ENCODE measurements around the gene NINL.
"Not testable (repeated sequence)": the region's sequence is repeated elsewhere in the genome, so short reads cannot be mapped to it uniquely, and the experiment has no call there.

The NINL gene

DNA sequence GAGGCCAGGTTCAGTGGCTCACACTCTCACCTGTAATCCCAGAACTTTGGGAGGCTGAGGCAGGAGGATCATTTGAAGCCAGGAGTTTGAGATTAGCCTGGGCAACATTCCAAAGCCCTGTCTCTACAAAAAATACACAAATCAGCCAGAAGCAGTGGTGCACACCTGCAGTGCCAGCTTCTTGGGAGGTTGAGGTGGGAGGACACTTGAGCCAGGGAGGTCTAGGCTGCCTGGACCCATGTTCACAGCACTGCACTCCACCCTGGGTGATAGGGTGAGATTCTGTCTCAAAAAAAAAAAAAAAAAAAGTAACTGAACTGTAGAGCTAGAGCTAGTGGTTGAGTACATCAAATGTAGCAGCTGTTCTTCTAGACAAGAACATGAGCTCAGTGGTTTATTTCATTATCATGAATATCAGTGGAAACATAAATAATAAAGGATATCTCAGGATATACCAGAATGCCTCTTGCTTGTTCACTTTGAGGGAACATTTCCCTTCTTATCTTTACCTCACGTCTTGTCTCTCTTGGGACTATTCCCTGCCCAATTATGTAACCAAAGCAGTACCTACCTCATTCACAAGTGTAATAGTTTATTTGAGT is 20.9 kb upstream of the NINL start:
- TF ChIP-seq, protein P1, sequence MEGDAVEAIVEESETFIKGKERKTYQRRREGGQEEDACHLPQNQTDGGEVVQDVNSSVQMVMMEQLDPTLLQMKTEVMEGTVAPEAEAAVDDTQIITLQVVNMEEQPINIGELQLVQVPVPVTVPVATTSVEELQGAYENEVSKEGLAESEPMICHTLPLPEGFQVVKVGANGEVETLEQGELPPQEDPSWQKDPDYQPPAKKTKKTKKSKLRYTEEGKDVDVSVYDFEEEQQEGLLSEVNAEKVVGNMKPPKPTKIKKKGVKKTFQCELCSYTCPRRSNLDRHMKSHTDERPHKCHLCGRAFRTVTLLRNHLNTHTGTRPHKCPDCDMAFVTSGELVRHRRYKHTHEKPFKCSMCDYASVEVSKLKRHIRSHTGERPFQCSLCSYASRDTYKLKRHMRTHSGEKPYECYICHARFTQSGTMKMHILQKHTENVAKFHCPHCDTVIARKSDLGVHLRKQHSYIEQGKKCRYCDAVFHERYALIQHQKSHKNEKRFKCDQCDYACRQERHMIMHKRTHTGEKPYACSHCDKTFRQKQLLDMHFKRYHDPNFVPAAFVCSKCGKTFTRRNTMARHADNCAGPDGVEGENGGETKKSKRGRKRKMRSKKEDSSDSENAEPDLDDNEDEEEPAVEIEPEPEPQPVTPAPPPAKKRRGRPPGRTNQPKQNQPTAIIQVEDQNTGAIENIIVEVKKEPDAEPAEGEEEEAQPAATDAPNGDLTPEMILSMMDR (conservative IDR thresholded peaks at IDR 0.05; ENCODE audit: low read depth) = no peak
- DNase-seq (ENCODE audit: low spot score) = no peak
- ChIA-PET POLR2A (ENCODE audit: low non-redundant PET) (no interaction called here), CTCF (no interaction called here)
- H3K27ac ChIP-seq = no peak overlapping the region

DNA sequence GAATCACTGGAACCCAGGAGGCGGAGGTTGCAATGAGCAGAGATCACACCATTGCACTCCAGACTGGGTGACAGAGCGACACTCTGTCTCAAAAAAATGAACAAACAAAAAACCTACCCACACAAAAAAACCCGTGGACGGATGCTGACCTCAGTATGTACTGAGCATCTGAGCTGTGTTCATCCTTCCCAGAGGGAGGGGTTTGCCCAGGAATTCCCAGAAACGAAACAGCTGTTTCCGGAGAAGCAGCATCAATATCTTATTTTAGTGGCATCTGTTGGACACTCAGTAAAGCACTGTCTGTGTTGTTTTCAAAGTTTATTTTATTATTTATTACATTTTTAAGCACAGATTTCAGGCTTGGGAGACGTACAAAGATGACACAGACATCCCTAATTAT is 19.8 kb upstream of the NINL start:
- TF ChIP-seq, protein P1 (conservative IDR thresholded peaks at IDR 0.05; ENCODE audit: low read depth) = no peak
- DNase-seq (ENCODE audit: low spot score) = no peak
- ChIA-PET CTCF (no interaction called here), POLR2A (ENCODE audit: low non-redundant PET) (no interaction called here)
- H3K27ac ChIP-seq = no peak overlapping the region

DNA sequence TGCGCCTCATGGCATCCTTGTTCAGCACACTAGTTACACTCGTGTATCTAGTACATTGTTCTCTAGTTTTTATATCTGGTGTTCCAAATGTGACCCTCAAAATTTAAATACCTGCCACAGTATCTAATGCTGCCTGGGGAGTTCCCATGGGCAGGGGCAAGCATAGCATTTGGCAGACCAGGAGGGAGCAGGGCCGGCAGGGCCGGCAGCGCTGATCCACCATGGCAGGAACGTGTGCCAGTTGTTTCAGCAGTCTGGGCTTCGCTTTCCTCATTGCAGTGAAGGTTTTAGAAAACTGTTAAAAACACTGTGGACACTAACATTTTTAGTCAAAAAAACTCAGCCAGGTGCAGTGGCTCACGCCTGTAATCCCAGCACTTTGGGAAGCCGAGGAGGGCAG is 19.3 kb upstream of the NINL start:
- no peak overlapping the region for H3K27ac ChIP-seq
- ChIA-PET POLR2A (ENCODE audit: low non-redundant PET) (no interaction called here), CTCF (no interaction called here)
- TF ChIP-seq, protein P1 (conservative IDR thresholded peaks at IDR 0.05; ENCODE audit: low read depth) = no peak
- no peak for DNase-seq (ENCODE audit: low spot score)

DNA sequence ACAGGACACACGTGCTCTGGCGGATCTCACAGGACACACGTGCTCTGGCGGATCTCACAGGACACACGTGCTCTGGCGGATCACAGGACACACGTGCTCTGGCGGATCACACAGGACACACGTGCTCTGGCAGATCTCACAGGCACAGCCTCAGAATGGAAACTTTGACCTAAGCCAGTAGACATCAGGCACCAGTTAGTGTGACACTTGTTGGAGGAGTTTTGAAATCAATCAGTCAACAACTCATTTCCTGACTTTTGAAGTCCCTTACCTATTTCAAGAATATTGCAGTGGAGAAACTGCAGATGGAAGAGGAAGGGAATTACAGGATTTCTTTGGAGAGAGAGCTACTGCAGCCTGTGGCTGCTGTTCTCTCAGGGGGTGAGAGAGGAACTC is 17.6 kb upstream of the NINL start:
- POLR2A ChIA-PET (ENCODE audit: low non-redundant PET); DNase-seq (ENCODE audit: low spot score); H3K27ac ChIP-seq; CTCF ChIA-PET: not testable (repeated sequence)

DNA sequence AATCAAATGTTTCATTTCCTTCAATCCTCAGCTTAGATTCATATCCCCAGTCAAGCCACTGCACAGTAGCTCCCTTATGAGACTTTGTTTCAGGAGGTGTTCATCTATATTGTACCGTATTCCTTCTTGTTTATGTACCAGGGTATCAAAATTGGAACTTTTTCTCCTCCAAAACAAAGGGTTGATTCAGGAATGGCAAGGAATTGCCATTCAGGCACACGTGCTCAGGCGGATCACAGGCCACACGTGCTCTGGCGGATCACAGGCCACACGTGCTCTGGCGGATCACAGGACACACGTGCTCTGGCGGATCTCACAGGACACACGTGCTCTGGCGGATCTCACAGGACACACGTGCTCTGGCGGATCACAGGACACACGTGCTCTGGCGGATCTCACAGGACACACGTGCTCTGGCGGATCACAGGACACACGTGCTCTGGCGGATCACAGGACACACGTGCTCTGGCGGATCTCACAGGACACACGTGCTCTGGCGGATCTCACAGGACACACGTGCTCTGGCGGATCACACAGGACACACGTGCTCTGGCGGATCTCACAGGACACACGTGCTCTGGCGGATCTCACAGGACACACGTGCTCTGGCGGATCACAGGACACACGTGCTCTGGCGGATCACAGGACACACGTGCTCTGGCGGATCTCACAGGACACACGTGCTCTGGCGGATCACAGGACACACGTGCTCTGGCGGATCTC is 17.0 kb upstream of the NINL start:
- CTCF ChIA-PET = not testable (repeated sequence)

DNA sequence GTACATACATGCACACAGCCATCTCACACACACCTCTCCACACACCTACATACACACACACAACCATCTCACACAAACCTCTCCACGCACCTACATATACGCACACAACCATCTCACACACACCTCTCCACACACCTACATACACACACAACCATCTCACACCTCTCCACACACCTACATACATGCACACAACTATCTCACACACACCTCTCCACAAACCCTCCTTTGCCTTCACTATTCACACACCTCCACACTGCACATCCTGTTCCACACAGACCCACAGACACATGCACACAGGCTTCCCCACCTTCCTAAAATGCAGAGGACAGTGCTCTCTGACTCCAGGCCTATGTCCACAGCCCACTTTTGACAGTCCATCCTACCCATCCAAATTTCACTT is 16.3 kb upstream of the NINL start:
- DNase-seq (ENCODE audit: low spot score) = no peak
- no peak overlapping the region for H3K27ac ChIP-seq
- ChIA-PET POLR2A (ENCODE audit: low non-redundant PET) (no interaction called here), CTCF (no interaction called here)
- TF ChIP-seq, protein P1 (conservative IDR thresholded peaks at IDR 0.05; ENCODE audit: low read depth) = no peak

More for the DNA sequence above, 17.0 kb upstream of the NINL start:
- H3K27ac ChIP-seq; DNase-seq (ENCODE audit: low spot score); POLR2A ChIA-PET (ENCODE audit: low non-redundant PET): not testable (repeated sequence)

DNA sequence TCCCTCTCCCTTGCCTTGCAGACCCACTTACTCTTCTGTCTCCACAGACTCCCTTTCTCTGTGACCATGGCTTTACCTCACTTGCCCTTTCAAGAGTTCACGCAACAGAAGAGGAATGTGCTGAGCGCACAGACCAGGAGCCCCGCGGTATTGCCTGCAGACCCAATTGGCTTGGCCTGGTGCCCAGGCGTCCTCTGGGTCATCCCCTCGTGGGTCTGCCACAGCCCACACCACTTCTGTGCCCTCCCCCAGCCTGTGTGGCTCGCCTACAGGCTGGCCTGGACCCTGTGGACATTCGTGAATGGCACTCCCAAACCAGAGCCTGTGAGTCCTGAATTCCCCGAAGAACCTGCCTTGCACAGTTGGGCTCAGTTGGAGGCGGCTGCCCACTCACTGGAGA is 15.3 kb upstream of the NINL start:
- H3K27ac ChIP-seq = no peak overlapping the region
- no peak for DNase-seq (ENCODE audit: low spot score)
- CTCF ChIA-PET = no interaction called here
- TF ChIP-seq, protein P1 (conservative IDR thresholded peaks at IDR 0.05; ENCODE audit: low read depth) = no peak
- POLR2A ChIA-PET (ENCODE audit: low non-redundant PET) = no interaction called here

Measured in RWPE1 (cell line).